ENCODE data around the gene OSM.

DNA sequence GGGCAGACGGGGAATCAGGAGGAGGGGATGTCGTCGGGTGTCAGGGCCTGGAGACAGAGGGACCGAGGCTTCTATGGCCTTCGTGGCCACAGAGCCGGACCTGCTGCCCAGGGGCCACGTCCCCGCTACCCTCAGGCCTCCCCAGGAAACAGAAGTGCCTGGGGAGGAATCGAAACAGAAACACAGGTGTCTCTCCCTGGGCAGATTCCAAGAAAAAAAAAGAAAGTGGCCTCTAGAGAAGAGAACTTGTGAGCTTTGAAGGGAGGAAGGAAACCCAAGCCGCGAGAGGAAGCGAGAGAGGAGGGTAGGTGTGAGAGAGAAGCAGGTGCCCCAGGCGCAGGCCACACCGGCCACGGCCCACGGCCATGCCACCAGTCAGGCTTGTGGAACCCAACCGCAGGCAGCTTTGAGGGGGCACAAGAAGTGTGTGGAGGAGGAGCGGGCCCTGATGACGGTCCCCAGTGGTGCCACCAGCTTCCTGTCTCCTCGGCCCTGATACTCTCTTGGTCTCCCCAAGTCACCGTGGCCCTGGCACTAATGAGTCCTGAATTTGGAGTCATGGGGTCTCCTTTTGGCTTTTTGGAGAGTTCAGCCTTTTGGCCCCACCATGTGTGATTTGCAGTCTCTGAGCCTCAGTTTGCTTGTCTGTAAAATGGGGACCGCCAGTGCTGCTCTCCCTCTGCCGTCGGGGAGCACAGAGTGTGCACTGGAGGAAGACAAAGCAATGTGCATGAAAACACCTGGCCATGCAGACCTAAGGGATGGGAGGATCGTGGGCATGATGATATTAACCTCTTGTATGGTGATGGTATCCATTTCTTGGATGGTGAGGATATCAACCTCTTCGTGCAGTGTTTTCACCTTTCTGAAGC, 45.3 kb downstream of the OSM start:
- no peak for TF ChIP-seq CTCF (IDR thresholded peaks at IDR 0.05)
- no peak for TF ChIP-seq POLR2A (IDR thresholded peaks at IDR 0.05)
- no peak for TF ChIP-seq POLR2AphosphoS5 (IDR thresholded peaks at IDR 0.05)
- TF ChIP-seq EP300 (IDR thresholded peaks at IDR 0.05): no peak
